ENCODE measurements around the gene FCF1.
"Not testable (repeated sequence)": the region's sequence is repeated elsewhere in the genome, so short reads cannot be mapped to it uniquely, and the experiment has no call there.

FCF1 gene

GRCh38 chr14:74702293-74702692 is 10.7 kb upstream of the FCF1 start:
- no peak for DNase-seq (ENCODE audit: low read depth in 2 of 2)

- DNase-seq (ENCODE audit: low read depth in 2 of 2), result no peak
Observed at GRCh38 chr14:74703043-74703442, 9.9 kb upstream of the FCF1 start.

- no peak for DNase-seq (ENCODE audit: low read depth in 2 of 2)
Observed at GRCh38 chr14:74704656-74705055, 8.3 kb upstream of the FCF1 start.

GRCh38 chr14:74705613-74706500 is 7.1 kb upstream of the FCF1 start:
- DNase-seq (ENCODE audit: low read depth in 2 of 2), result no peak

- no peak for DNase-seq (ENCODE audit: low read depth in 2 of 2)
Observed at GRCh38 chr14:74710480-74710879, 2.5 kb upstream of the FCF1 start.

DNA sequence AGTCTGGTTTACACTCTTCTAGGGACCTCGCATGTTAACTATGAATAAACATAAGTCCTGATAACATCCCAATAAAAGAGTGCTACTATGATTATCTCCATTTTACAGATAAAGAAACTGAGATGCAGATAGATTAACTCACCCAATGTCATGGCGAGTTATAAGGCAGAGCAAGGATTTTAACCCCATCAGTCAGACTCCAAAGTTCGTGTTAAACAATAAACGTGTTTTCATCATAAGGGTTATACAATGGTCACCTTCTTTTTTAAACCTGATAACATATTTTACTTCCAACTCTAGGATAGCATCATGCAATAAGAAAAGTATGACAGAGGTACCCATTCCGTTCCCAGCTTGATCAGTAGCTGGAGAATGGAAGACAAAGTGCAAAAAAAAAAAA is 1.3 kb upstream of the FCF1 start:
- no peak for DNase-seq (ENCODE audit: low read depth in 2 of 2)

- DNase-seq (ENCODE audit: low read depth in 2 of 2), result no peak
Observed at GRCh38 chr14:74713395-74713735, 421 bp downstream of the FCF1 start.

DNA sequence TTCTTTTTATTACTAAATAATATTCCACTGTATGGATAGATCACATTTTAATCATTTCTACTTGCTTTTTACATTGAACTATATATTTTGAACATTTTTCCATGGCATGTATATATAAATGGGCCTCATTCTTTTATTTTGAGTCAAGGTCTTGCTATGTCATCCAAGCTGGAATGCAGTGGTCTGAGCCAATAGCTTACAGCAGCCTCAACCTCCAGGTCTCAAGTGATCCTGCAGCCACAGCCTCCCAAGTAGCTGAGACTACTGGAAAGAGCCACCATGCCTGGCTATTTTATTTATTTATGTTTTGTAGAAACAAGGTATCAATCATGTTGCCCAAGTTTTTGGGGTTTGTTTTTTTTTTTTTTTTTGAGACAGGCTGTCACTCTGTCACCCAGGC is 7.6 kb downstream of the FCF1 start:
- no peak for DNase-seq (ENCODE audit: low read depth in 2 of 2)

GRCh38 chr14:74723134-74723533 is 10.2 kb downstream of the FCF1 start:
- DNase-seq (ENCODE audit: low read depth in 2 of 2), result no peak

- DNase-seq (ENCODE audit: low read depth in 2 of 2), result no peak
Observed at GRCh38 chr14:74732387-74732786, 19.4 kb downstream of the FCF1 start.

- no peak for DNase-seq (ENCODE audit: low read depth in 2 of 2)
Observed at GRCh38 chr14:74733221-74733620, 20.3 kb downstream of the FCF1 start.

GRCh38 chr14:74735125-74735524 is 22.2 kb downstream of the FCF1 start:
- no peak for DNase-seq (ENCODE audit: low read depth in 2 of 2)

GRCh38 chr14:74737753-74738325 is 24.9 kb downstream of the FCF1 start:
- no peak for DNase-seq (ENCODE audit: low read depth in 2 of 2)

DNA sequence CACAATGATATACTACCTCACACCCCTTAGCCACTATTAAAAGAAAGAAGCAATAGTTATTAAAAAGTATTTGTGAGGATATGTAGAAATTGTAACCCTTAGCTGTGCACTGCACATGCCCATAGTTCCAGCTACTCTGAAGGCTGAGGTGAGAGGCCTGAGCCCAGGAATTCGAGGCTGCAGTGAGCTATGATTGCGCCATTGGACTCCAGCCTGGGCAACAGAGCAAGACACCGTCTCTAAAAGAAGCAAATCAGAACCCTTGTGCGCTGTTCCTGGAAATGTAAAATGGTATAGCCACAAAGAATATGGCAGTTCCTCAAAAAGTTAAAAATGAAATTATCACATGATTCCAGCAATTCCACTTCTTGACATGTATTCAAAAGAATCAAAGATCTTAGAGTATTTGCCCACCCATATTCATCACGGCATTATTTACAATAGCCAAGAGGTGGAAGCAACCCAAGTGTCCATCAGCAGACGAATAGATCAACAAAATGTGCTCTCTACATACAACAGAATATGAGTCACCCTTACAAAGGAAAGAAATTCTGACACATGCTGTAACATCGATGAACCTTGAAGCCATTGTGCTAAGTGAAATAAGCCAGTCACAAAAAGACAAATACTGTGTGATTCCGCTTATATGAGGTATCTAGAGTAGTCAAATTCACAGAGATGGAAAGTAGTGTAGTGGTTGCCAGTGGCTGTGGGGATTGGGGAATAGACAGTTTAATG is 26.5 kb downstream of the FCF1 start:
- DNase-seq (ENCODE audit: low read depth in 2 of 2), result no peak

DNA sequence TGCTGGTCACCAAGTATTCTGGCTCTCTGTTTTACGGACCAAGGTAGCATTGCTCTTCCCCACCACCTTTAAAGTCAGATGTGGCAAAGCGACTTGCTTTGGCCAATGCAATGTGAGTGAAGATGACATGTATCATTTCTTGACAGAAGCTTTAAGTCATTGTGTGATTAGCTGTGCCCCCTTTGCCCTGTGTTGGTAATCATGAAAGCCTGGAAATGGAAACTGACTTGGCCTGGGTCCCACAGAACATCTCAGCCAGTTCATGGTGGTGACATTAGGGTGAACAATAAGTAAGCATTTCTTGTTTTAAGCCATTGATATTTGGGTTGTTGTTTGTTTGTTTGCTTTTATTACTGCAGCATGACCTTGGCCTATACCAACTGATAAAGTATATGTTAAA is 34.3 kb downstream of the FCF1 start:
- DNase-seq (ENCODE audit: low read depth in 2 of 2), result no peak

DNA sequence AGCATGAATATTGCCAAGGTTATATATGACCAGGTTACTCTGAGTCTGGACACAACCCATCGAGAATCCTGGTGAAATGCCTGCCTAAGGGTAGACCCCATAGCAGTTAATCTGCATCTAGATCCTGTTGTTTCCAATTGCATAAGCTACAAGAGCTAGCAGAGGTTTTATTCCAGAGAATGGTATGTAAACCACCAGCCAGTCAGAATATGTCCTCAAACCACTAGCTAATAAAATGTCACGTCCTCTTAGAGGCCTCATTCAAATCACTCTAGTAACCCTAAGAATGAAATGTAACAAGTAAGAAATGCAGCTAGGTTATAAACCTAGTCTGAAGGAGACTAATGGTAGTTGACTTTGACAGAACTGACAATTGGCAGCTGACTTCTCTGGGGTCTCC is 41.2 kb downstream of the FCF1 start:
- DNase-seq (ENCODE audit: low read depth in 2 of 2), result no peak

GRCh38 chr14:74754899-74755298 is 42.0 kb downstream of the FCF1 start:
- no peak for DNase-seq (ENCODE audit: low read depth in 2 of 2)

DNA sequence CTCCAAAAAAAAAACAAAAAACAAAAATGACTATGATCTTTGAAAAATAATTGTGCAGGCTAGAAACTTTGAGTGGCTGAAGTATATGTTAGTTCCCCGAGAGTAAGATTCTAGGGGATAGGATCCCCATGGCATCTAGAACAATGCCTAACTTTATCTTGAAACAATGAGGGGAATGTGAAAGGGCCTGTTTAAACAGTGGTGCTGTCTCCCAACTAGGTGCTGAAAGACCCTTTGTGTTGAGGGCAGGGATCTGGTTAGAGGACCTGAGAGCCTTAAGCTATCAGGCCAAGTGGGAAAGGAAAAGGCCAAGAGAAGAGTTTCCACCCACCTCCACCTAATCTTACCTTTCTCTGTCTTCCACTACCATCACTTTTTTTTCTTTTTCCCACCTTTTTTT is 43.4 kb downstream of the FCF1 start:
- DNase-seq (ENCODE audit: low read depth in 2 of 2), result no peak

- DNase-seq (ENCODE audit: low read depth in 2 of 2), result not testable (repeated sequence)
Observed at GRCh38 chr14:74758505-74758904, 45.6 kb downstream of the FCF1 start.

DNA sequence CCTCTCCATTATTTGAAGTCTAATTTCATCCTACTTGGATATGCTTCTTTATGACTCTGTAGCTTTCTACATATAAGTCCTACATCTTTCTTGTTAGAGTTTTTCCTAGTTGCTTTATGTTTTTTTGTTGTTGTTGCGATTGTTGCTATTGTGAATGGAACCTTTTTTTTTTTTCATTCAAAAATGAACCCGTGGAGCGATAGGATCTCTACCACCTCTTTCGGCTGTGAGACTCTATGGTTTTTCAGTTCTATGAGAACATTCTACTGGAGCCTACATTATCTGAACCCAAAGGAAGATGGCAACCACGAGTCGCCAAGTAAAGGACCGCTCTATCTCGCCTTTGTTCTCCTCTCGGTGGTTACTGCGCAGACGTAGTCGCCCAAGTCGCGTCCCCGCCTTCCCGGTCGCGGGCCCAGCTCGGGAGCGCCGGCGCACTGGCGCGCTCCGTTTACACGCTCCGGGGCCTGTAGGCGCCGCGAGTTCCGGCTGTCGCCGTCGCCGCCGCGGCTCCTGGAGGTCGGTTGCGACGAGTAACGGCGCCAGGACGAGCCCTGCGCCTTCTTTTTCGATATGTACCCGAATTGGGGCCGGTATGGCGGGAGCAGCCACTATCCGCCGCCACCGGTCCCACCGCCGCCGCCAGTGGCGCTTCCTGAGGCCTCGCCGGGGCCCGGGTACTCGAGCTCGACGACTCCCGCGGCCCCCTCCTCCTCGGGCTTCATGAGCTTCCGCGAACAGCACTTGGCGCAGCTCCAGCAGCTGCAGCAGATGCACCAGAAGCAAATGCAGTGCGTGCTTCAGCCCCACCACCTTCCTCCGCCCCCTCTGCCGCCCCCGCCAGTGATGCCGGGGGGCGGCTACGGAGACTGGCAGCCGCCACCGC is 50.2 kb downstream of the FCF1 start, which contains the start of gene YLPM1:
TSS of gene YLPM1 (plus strand) at position 400 of the 886 bp plus-strand sequence. CDS start at position 574, 174 bp downstream.
- DNase-seq (ENCODE audit: low read depth in 2 of 2), result peak; percentile 80 to 83

- DNase-seq (ENCODE audit: low read depth in 2 of 2), result no peak
Observed at GRCh38 chr14:74763803-74764531, 51.0 kb downstream of the FCF1 start.

Data from stimulated activated CD8-positive, alpha-beta memory T cell treated with anti-CD3 and anti-CD28 coated beads, Interleukin-7, amount 100 ng/mL, for 1 hour (primary cell).